GM12891 (cell line): ENCODE measurements around the gene GOLGA7B.
A peak's percentile ranks its signal among the peaks of the same experiment; 100 is the strongest.

ENCODE experiments used
- DNase-seq: peaks from one replicate; pipeline ENCODE4 v3.0.0; 2011; ENCODE audit warnings: low spot score; ENCODE audit not compliant: insufficient read length
- FAIRE-seq: peaks from 2 replicates; lab custom pipeline; 2011; peaks lifted over from hg19 to GRCh38; lab: Jason Lieb, UNC
- PAX5 ChIP-seq: IDR thresholded peaks from 2 replicates; pipeline ENCODE4 v1.6.1; 2011; ENCODE audit warnings: low read length, moderate library complexity, mild to moderate bottlenecking; ENCODE audit not compliant: insufficient read depth, severe bottlenecking
- POLR2A ChIP-seq: IDR thresholded peaks from 2 replicates; pipeline ENCODE4 v1.6.1; 2011; ENCODE audit warnings: low read depth, low read length, control low read depth
- POLR2AphosphoS5 ChIP-seq: IDR thresholded peaks from 2 replicates; pipeline ENCODE4 v1.6.1; 2011; ENCODE audit warnings: low read depth, low read length, control low read depth
- POU2F2 ChIP-seq: IDR thresholded peaks from 2 replicates; pipeline ENCODE4 v1.6.1; 2011; ENCODE audit warnings: low read depth, mild to moderate bottlenecking, control low read depth, low read length, moderate library complexity
- SPI1 ChIP-seq: IDR thresholded peaks from 2 replicates; pipeline ENCODE4 v1.6.1; 2011; ENCODE audit warnings: low read depth, low read length, control low read depth
- TAF1 ChIP-seq: IDR thresholded peaks from 2 replicates; pipeline ENCODE4 v1.6.1; 2011; ENCODE audit warnings: low read depth, low read length, control low read depth

The GOLGA7B gene

GRCh38 chr10:97904018-97904381, 54.4 kb downstream of the GOLGA7B start:
- TF ChIP-seq PAX5, result no peak
- no peak for TF ChIP-seq POLR2AphosphoS5
- no peak for TF ChIP-seq POU2F2
- no peak for TF ChIP-seq TAF1
- TF ChIP-seq SPI1, result no peak
- TF ChIP-seq POLR2A, result no peak
- DNase-seq (no peak), FAIRE-seq (no peak)

- DNase-seq (no peak), FAIRE-seq (no peak)
- TF ChIP-seq POU2F2, result no peak
- no peak for TF ChIP-seq TAF1
- no peak for TF ChIP-seq POLR2AphosphoS5
Observed at GRCh38 chr10:97904576-97904975, 54.9 kb downstream of the GOLGA7B start.

- FAIRE-seq (no peak), DNase-seq (no peak)
- no peak for TF ChIP-seq POU2F2
- no peak for TF ChIP-seq POLR2AphosphoS5
- TF ChIP-seq SPI1, result no peak
Observed at GRCh38 chr10:97905276-97905675, 55.6 kb downstream of the GOLGA7B start.

- no peak for DNase-seq
- TF ChIP-seq POLR2A (no peak), POU2F2 (no peak), TAF1 (no peak), SPI1 (no peak), PAX5 (no peak)
- FAIRE-seq, result no peak
Observed at GRCh38 chr10:97907211-97907610, 57.6 kb downstream of the GOLGA7B start.

- FAIRE-seq, result no peak
- no peak for DNase-seq
- no peak for TF ChIP-seq SPI1
- no peak for TF ChIP-seq POU2F2
- no peak for TF ChIP-seq TAF1
- TF ChIP-seq POLR2A, result no peak
- TF ChIP-seq PAX5, result no peak
- no peak for TF ChIP-seq POLR2AphosphoS5
Observed at GRCh38 chr10:97907830-97908229, 58.2 kb downstream of the GOLGA7B start.

- no peak for TF ChIP-seq POU2F2
Observed at GRCh38 chr10:97910661-97911060, 61.0 kb downstream of the GOLGA7B start.

GRCh38 chr10:97911217-97911616, 61.6 kb downstream of the GOLGA7B start:
- FAIRE-seq (no peak), DNase-seq (no peak)
- no peak for TF ChIP-seq POU2F2
- no peak for TF ChIP-seq POLR2AphosphoS5

More at GRCh38 chr10:97910661-97911060, 61.0 kb downstream of the GOLGA7B start:
- DNase-seq, result no peak
- no peak for FAIRE-seq

- no peak for FAIRE-seq
- DNase-seq, result no peak
- no peak for TF ChIP-seq POLR2AphosphoS5
Observed at GRCh38 chr10:97913193-97913592, 63.5 kb downstream of the GOLGA7B start.

- FAIRE-seq (no peak), DNase-seq (no peak)
- TF ChIP-seq PAX5 (no peak), TAF1 (no peak), POLR2AphosphoS5 (no peak), SPI1 (no peak), POLR2A (no peak), POU2F2 (no peak)
Observed at GRCh38 chr10:97913614-97914013, 64.0 kb downstream of the GOLGA7B start.

GRCh38 chr10:97914171-97914836, 64.7 kb downstream of the GOLGA7B start:
- FAIRE-seq (no peak), DNase-seq (no peak)
- TF ChIP-seq POLR2AphosphoS5 (no peak), SPI1 (no peak), PAX5 (no peak), TAF1 (no peak), POLR2A (no peak), POU2F2 (no peak)

- DNase-seq (peak; percentile 91), FAIRE-seq (peak; percentile 81)
- TF ChIP-seq TAF1 (no peak), PAX5 (no peak), POU2F2 (no peak), SPI1 (no peak)
Observed at GRCh38 chr10:97914837-97915211, 65.2 kb downstream of the GOLGA7B start.
